GM20431 (cell line): Measurements from ENCODE around the gene SCUBE1.

Experiments used
- in situ Hi-C: fragments of 300-500 bp; cut with MseI, MboI; formaldehyde crosslinking; loops from one replicate; pipeline ENCODE4 v1.15.0; 2020; ENCODE audit warnings: low sequenced_read_pairs; ENCODE audit not compliant: unreplicated experiment

The SCUBE1 gene

GRCh38 chr22:43230571-43230970, 112.6 kb downstream of the SCUBE1 start:
- in situ Hi-C loops = no loop called here

- in situ Hi-C loops = loop anchor here (10.0 kb wide), 1 partner anchor 126 kb away; no protein-coding TSS in a partner anchor
Observed at GRCh38 chr22:43228863-43229262, 114.3 kb downstream of the SCUBE1 start.

GRCh38 chr22:43228330-43228729, 114.8 kb downstream of the SCUBE1 start:
- in situ Hi-C loops = loop anchor here (10.0 kb wide), 1 partner anchor 126 kb away; no protein-coding TSS in a partner anchor

- in situ Hi-C loops = loop anchor here (10.0 kb wide), 1 partner anchor 128 kb away; no protein-coding TSS in a partner anchor
Observed at GRCh38 chr22:43227239-43227630, 115.9 kb downstream of the SCUBE1 start.

- in situ Hi-C loops = loop anchor here (10.0 kb wide), 1 partner anchor 128 kb away; no protein-coding TSS in a partner anchor
Observed at GRCh38 chr22:43226377-43227238, 116.6 kb downstream of the SCUBE1 start.

- in situ Hi-C loops = loop anchor here (10.0 kb wide), 1 partner anchor 129 kb away; no protein-coding TSS in a partner anchor
Observed at GRCh38 chr22:43225609-43226008, 117.6 kb downstream of the SCUBE1 start.

- in situ Hi-C loops = loop anchor here (10.0 kb wide), 1 partner anchor 132 kb away; no protein-coding TSS in a partner anchor
Observed at GRCh38 chr22:43222987-43223386, 120.2 kb downstream of the SCUBE1 start.

GRCh38 chr22:43222262-43222661, 120.9 kb downstream of the SCUBE1 start:
- in situ Hi-C loops = loop anchor here (10.0 kb wide), 1 partner anchor 133 kb away; no protein-coding TSS in a partner anchor

- in situ Hi-C loops = loop anchor here (10.0 kb wide), 1 partner anchor 134 kb away; no protein-coding TSS in a partner anchor
Observed at GRCh38 chr22:43220625-43221380, 122.4 kb downstream of the SCUBE1 start.

- in situ Hi-C loops = no loop called here
Observed at GRCh38 chr22:43218786-43219185, 124.4 kb downstream of the SCUBE1 start.

- in situ Hi-C loops = no loop called here
Observed at GRCh38 chr22:43217285-43218030, 125.7 kb downstream of the SCUBE1 start.

GRCh38 chr22:43216738-43217137, 126.4 kb downstream of the SCUBE1 start:
- in situ Hi-C loops = no loop called here

- in situ Hi-C loops = no loop called here
Observed at GRCh38 chr22:43213962-43214361, 129.2 kb downstream of the SCUBE1 start.

GRCh38 chr22:43213051-43213450, 130.1 kb downstream of the SCUBE1 start:
- in situ Hi-C loops = no loop called here

GRCh38 chr22:43212434-43212952, 130.7 kb downstream of the SCUBE1 start:
- in situ Hi-C loops = no loop called here

GRCh38 chr22:43211941-43212433, 131.2 kb downstream of the SCUBE1 start:
- in situ Hi-C loops = no loop called here

- in situ Hi-C loops = no loop called here
Observed at GRCh38 chr22:43210631-43211515, 132.3 kb downstream of the SCUBE1 start.

- in situ Hi-C loops = no loop called here
Observed at GRCh38 chr22:43209971-43210370, 133.2 kb downstream of the SCUBE1 start.

GRCh38 chr22:43209523-43209890, 133.7 kb downstream of the SCUBE1 start:
- in situ Hi-C loops = no loop called here
